Left ventricle myocardium superior (tissue), 1 donor: ENCODE data around the gene DEFB113. TPM values are rescaled to one million over a fixed set of nuclear protein-coding genes. Genes with fewer than 3 reads are reported as not detected.
"Not testable (repeated sequence)": the region's sequence is repeated elsewhere in the genome, so short reads cannot be mapped to it uniquely, and the experiment has no call there.

Source experiments
- ATAC-seq: fragments of 200-7000 bp; cut with Tn5 transposase; one replicate; pipeline ENCODE4 v1.9.1; 2020; ENCODE audit warnings: mild to moderate bottlenecking, moderate library complexity
- DNase-seq: peaks from one replicate; pipeline ENCODE4 v3.0.0-alpha.2; 2020
- intact Hi-C: fragments of 100-400 bp; cut with micrococcal nuclease; formaldehyde crosslinking; loops from one replicate; pipeline ENCODE4 v1.11.0; 2022
- long read RNA-seq: library from polyadenylated mRNA; unstranded; transcript quantifications from one replicate; pipeline ENCODE4 v2.0.0, GENCODE V29; 2021
- total RNA-seq: library from RNA; stranded (reverse); fragmentation: NEBNext Ultra II Directional; extraction: Animal tissue kit (Norgen Biotek cat#: 25700); gene quantifications from one replicate; pipeline ENCODE4 v1.2.1, GENCODE V29; 2021
- donor health status: DM: no; HTN: yes; CAD: no; lungs with severe emphysema.

The DEFB113 gene, protein sequence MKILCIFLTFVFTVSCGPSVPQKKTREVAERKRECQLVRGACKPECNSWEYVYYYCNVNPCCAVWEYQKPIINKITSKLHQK
- not detected for total RNA-seq
- long read RNA-seq = 0 reads

DNA sequence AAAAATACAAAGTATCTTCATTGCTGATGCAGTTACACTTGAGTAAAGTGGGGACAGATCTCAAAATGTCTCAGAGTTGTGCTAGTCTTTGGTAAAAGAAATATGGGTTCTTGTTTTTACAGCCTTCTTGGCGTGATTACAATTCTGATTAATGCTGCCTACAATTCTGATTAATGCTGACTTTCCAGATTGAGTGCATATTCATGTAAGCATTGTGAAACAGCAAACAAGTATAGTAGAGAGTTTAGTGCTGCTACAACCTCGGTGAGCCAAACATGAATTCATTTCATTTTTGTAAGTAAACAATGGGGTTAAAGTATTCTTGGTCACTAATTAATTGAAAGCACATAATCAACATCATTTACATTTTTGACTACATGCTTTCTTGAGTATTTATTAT is at the start of gene DEFB113:
Gene DEFB113, minus strand, starts transcription at position 21 of the 400 bp plus-strand sequence. Its CDS starts 0 bp downstream, at position 21.
- intact Hi-C loops = no loop called here
- ATAC-seq = no peak

DNA sequence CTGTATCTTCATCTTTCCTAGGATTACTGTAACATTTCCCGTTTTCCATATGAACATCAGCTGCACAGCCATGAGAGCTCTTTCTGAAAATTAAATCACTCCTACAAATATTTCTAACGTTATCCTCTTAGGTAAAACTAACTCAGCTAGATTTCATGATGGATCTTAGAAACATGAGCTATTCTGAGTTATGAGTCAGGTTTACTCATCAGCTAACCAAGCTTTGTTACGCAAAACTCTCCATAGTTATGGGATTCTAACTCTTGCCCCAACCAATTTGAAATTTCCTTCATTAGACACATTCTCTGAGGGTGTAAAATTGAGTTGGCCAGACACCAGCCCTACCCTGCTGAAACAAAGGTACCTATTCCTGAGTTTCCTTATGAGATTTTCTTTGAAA is 38.4 kb upstream of the DEFB113 start:
- intact Hi-C loops = no loop called here
- DNase-seq (no peak), ATAC-seq (no peak)

More for the DNA sequence above, at the start of gene DEFB113:
- DNase-seq = no peak

DNA sequence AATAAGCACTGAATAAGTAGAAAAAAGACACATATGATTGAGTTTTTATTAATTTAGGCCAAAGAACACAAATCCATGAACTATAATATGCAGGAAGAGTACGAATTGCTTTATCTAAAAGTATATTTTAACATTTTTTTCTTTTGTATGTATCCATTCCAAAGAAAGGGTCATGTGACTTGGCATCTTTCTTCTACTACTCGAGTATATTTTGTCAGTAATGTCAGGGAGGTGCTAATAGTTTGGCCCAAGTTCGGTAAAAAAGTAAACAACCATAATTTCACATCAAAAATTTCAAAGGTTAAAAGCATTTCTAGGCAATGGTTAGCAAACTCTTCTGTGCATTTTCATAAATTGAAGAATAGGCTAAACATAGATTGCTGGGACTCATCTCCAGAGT is 33.7 kb upstream of the DEFB113 start:
- DNase-seq (no peak), ATAC-seq (no peak)
- intact Hi-C loops = no loop called here

DNA sequence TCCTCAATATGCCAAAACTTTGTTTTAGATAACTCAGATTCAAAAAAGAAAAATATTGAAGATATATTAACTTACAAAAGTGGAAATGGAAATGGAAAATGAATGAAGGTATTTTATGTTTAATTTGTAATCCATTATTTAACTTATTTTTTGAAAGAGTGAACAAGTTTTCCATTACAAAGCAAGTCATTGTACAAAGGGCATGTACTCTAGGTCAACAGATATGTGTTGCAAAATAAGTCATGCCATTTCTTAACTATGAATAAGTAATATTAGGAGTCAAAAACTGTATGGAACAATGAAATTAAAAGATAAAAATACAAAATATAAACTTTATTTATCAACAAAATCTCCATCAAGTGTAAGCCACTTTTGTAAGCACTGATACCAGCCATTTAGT is 25.9 kb upstream of the DEFB113 start:
- intact Hi-C loops = no loop called here
- no peak for DNase-seq
- ATAC-seq = no peak

DNA sequence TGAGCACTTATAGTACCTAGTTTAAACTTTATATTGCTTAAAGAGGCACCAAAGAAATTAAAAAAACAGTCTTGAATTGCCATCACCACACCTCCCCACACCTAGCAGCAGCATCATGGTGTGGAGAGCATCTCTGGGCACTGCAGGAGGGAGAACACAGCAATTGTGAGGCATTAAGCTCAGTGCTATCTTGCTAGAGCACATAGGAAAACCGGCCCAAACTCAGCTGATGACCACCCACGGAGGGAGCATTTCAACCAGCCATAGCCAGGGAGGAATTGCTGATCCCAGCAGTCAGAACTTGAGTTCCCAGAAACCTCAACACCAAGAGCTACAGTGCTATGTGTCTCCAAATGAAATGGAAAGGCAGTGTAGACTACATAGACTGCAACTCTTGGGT is 19.5 kb upstream of the DEFB113 start:
- DNase-seq = no peak
- no peak for ATAC-seq
- intact Hi-C loops = no loop called here

DNA sequence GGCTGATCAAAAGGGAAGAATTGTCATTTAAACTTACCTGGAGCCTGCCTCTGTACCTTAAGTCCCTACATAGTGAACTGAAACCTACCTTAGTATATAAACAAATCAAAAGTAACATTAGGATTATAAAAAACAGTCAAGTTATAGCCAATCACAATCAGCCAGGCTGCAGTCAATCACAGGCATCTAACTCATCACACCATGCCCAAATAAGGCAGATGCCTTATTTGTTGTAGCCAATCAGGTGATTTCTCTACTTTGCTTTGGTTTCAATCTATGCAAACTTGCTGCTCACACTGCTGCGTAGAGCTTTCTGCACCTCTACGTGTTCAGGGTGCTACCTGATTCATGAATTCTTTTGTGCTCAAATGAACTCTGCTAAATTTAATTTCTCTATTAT is 18.3 kb upstream of the DEFB113 start:
- DNase-seq = no peak
- ATAC-seq = no peak
- intact Hi-C loops = no loop called here

DNA sequence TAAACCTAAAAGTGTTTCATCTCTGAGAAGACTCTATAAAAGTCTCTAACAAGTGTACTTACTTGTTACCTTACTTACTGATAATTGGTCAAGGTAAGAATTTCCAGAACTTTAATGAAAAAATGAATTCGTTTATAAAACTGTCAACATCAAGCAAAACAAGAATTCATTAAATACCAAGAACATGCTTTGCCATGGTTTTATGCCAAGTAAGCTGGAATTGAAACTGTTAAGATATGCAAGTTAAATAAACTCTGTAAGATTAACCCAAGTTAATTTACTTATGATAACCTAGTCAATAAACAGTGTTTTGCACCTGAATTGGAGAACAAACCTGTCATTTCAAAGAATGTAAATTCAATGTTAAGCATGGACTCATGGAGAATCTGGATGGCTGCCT is 17.1 kb upstream of the DEFB113 start:
- ATAC-seq = no peak
- intact Hi-C loops = no loop called here
- DNase-seq = no peak

DNA sequence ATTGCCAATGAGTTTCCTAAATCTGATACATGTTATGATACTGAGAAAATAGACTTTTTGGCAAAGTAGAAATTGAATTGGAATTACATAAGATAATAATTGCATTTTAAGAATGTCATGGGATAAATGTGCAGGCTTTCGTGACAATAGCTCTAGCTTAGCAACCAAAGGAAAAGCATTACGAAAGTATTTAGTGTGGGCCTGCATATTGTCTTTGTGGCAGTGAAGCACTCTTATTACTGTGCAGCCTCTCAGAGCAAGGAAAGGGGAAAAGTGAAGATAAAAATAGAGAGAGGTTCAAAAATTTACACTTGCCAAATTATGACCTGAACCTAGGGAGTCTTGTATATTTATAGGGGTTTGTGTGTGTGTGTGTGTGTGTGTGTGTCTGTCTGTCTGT is 12.6 kb upstream of the DEFB113 start:
- intact Hi-C loops = no loop called here

DNA sequence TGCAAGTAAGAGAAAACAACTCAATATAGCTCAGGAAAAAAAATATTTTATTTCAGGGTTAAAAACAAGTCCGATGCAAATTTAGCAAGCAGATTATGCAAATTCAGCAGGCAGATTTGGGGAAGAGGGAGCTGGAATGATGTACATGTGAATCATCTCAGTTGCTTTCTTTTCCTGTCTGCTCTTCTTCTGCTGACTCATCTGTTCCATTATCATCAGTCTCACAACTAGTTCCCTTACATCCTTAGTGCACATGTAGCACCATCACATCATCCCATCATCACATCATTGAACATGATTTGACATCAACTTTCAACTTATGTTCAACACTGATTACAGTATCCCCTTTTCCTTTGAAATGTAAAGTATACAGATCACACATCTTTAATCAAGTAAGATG is 11.5 kb upstream of the DEFB113 start:
- no peak for ATAC-seq
- intact Hi-C loops = no loop called here
- no peak for DNase-seq

More for the DNA sequence above, 12.6 kb upstream of the DEFB113 start:
- ATAC-seq (no peak), DNase-seq (no peak)

DNA sequence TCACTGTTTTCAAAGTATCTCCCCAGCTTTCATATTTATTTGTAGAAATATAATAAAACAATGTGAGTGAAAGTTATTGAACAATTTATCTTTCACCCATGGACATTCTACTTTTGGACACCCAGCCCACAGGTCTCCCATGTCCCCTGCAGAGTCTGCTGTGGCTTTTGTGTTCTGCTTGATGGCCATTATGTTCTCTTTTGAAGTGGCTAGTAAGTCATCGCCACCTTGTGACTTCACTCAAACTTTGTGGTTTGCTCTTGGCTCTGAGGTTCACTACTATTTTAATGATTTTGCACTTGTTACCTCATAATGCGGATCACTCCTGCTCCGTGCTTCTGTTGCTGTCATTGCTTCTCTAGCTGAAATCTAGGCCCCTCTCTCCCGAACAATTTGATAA is 10.2 kb upstream of the DEFB113 start:
- DNase-seq = no peak
- no peak for ATAC-seq
- intact Hi-C loops = no loop called here

DNA sequence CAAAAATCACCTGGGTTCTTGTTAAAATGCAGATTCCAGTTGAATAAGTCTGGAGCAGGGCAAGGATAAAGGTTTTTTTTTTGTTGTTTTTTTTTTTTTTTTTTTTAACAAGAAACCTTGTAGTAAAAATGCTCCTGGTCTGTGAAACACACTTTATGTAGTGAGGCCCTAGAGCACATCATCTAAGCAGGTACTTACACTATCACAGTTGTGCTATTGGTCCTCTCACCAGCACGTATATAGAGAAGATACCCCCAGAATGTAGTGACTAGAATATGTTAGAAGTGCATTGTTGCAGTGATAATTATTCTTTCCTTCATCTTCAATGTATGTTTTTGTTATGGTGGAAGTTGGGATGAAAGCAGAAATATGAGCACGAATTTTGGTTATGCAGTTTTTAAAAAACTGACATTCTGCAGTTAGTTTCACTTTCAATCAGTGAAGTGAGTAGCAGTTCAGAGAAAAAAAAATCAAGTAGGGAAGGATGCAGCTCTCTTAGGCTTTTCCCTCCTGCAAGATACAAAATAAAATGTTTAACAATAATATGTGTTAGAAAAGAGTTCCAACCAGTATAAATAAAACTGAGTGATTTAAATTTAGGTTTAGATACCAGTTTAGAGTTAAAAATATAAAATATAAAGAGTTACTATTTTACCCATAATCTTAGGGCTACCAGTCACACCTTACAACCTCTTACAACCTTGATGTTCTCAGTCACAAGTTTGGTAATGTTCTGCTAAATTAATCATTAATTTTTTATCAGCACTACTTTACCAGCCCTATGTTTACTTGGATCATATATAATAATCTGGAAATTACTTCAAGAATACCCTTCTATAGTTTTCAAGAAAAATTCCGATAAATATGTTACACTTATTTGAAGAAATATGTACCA is 9.2 kb upstream of the DEFB113 start:
- intact Hi-C loops = no loop called here
- ATAC-seq (no peak), DNase-seq (no peak)

DNA sequence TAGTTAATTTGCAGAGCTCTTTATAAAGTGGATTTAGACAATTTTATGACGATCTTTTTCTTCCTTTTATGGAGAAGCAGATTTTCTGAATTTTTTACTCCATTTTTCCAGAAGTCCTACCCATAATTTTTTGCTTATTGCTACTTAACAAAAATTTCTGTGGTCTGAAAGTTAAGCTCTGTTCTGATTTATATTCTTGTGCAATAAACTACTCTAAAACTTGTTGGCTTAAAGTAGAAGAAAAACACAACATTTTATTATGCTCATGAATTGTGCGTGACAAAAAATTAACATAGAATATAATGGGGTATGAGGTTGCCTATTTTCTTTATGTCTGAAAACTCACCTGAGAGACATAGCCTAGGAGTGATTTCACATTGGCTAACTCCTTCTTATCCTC is 2.6 kb downstream of the DEFB113 start:
- DNase-seq (no peak), ATAC-seq (no peak)
- intact Hi-C loops = no loop called here

DNA sequence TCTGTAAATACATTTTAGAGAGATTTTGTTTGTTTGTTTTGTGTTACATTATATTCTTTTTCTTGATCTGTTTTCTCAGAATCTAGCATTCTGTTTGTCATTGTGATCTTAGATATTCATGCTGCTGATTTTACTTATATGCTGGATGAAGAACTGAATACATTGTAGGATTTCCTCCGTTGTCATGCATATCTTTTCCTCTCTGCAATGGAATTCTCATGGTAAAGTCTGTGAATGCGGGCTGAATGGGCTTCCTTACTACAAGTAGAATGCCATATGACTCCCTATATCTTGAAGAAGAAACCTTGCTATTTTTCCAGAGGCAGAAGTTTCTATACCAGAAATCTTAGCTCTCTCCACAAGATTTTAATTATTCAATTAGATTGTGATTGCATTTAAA is 3.1 kb downstream of the DEFB113 start:
- no peak for ATAC-seq
- intact Hi-C loops = no loop called here

DNA sequence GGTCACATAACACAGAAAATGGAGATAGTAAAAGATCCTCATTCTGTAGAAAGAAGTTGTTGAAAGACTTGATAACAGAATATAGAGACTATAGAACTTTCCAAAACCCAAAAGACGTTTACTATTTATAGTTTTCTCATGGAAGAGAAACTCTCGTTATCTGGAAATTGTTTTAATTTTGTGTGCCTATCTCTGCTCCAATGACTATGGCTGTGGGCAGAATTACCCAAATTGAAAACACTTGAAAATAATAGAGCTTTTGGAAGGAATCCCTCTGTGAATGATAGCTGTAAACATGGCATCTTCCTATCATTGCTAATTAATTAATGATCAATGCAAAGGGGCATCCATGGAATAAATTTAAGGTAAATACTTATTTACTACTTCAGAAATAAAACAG is 5.4 kb downstream of the DEFB113 start, which contains the start of gene DEFB114:
Gene DEFB114, minus strand, starts transcription at position 101 of the 400 bp plus-strand sequence. Its CDS starts 59 bp downstream, at position 42.
- DNase-seq = no peak
- intact Hi-C loops = no loop called here
- no peak for ATAC-seq

More for the DNA sequence above, 3.1 kb downstream of the DEFB113 start:
- no peak for DNase-seq

DNA sequence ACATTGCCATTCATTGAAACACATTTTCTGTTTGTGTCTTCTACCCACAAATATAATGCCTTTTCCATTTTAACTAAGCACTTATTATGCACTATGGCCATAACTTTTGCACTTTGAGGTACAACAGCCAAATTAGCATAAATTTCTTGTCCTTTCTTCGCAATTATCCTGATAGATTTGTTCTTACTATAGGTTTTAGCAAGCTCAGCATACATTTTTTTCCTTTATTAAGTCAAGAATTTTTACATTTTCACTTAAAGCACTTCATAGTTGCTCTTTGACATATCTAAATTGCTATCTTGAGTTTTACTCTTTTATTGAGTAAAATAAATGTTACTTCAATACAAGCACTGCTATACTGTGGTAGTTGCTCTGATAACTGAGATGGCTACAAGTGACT is 11.2 kb downstream of the DEFB113 start:
- no peak for ATAC-seq
- no peak for DNase-seq
- intact Hi-C loops = no loop called here

DNA sequence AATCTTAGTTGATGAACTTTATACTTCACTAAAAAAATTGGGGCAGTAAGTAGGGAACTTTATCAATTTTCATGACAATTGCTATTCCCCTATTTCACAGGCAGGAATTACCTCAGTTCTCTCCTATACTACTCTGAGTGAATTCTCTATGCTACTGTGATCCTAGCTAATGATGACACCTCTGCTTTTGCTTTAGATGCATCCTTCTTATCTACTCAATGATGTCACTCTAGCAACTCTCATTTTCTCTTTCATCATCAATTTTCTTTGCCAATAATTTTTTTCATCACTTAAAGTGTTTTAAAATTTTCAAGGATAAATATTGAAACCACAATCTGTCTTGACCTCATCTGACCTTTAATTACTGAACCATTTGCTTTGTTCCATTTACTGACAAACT is 13.6 kb downstream of the DEFB113 start:
- intact Hi-C loops = no loop called here
- DNase-seq = no peak
- ATAC-seq = no peak

DNA sequence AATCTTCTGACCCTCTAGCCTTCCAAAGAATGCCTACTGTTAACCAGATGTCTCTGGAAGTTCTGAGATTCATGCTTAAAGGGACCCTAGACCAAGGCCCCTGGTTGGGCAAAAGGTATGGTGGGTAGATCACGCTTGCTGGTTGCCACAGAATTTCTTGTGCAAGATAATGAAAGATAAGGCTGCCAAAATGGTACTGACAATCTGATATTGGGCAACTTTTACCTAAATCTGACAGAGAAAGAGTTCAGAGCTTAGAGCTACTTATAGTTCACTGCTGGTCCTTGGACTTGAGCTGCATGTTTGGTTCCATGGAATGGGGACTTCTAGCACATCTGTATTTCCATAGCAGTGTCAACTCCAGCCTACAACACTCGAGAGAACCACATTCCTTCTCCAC is 17.5 kb downstream of the DEFB113 start:
- intact Hi-C loops = no loop called here

DNA sequence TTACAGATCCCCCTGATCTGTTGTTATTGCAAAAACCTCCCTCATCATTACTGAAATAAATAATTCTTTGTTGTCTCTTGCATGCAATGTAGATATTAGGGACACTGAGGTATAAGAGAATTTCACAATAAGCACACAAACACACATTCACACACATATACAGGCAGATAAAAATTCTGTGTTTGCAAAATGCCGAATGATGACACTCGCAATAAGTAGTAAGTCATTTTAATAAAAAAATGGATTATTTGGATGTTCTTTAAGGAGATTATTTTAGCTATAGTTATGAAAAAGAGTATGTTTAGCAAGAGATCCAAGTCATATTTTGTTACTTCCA is 19.0 kb downstream of the DEFB113 start:
- DNase-seq (no peak), ATAC-seq (no peak)
- intact Hi-C loops = no loop called here

More for the DNA sequence above, 17.5 kb downstream of the DEFB113 start:
- DNase-seq (no peak), ATAC-seq (no peak)

DNA sequence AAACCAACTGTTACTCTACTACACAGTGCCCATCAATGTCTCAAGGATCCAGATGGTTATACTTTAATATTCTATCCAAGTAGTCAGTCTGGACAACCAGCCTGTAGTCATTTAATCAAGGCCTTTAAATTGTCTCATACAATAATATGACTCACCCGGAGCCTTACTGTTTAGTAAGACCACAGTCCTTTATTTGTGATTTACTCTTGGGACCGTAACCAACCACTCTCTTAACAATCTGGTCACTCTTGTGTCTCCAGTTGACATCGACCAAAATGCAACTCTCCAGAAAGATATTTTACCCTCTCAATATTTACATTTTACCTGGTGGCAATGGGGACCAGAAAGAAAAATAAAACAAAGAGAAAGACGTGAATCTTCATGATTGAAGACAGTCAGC is 20.4 kb downstream of the DEFB113 start:
- no peak for DNase-seq
- intact Hi-C loops = no loop called here
- ATAC-seq = no peak

DNA sequence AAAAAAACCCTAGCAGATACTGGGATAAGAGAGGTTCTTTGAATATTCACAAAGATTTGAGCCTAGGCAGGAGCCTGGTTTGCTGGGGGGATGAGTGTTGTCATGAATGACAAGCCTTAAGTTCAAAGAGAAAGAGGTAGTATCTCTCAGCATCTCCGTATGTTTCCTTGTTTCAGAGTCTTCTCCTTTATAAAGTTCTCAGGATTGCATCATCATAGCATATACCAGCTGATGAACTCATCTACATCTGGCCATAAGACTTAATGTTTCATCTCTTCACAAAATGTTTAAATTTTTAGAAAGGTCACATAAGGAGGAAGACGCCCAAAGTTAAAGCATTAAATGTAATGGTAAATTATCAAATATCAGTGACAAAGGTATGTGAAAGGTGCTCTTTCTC is 22.6 kb downstream of the DEFB113 start:
- ATAC-seq (no peak), DNase-seq (no peak)
- intact Hi-C loops = no loop called here

DNA sequence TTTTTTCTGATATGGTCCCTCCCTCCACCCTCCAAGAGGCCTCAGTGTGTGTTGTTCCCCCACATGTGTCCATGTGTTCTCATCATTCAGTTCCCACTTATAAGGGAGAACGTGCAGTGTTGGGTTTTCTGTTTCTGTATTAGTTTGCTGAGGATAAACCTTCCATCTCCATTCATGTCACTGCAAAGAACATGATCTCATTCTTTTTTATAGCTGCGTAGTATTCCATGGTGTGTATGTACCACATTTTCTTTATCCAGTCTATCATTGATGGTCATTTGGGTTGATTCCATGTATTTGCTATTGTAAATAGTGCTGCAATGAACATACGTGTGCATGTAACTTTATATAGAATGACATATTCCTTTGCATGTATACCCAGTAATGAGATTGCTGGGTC is 25.4 kb downstream of the DEFB113 start:
- intact Hi-C loops, DNase-seq, ATAC-seq: not testable (repeated sequence)
